HG03039 (cell line): ENCODE measurements around the gene RPL22L1.
"Not testable (repeated sequence)": the region's sequence is repeated elsewhere in the genome, so short reads cannot be mapped to it uniquely, and the experiment has no call there.

Experiments used
- ATAC-seq: cut with Tn5 transposase; IDR thresholded peaks from one replicate; pipeline ENCODE4 v1.9.1; 2021; ENCODE audit warnings: mild to moderate bottlenecking, moderate library complexity; ENCODE audit not compliant: unreplicated experiment

The RPL22L1 gene

DNA sequence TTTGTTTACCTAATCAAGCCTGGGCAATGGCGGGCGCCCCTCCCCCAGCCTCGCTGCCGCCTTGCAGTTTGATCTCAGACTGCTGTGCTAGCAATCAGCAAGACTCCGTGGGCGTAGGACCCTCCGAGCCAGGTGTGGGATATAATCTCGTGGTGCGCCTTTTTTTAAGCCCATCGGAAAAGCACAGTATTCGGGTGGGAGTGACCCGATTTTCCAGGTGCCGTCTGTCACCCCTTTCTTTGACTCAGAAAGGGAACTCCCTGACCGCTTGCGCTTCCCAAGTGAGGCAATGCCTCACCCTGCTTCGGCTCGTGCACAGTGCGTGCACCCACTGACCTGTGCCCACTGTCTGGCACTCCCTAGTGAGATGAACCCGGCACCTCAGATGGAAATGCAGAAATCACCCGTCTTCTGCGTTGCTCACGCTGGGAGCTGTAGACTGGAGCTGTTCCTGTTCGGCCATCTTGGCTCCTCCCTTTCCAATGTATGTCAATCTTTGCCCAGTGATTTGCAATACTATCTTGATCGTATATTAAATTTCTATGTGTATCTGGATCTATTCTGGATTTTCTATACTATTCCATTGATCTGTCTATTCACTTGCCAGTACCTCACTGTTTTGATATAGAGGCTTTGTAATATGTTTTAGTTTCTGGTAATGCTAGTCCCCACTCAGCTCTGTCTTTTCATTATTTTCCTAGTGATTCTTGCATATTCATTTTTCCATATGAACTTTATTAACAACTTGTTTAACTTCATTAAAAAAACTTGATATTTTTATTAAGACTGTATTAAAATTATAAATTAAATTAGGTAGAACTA lies 14.3 kb upstream of the RPL22L1 start:
- ATAC-seq: not testable (repeated sequence)

DNA sequence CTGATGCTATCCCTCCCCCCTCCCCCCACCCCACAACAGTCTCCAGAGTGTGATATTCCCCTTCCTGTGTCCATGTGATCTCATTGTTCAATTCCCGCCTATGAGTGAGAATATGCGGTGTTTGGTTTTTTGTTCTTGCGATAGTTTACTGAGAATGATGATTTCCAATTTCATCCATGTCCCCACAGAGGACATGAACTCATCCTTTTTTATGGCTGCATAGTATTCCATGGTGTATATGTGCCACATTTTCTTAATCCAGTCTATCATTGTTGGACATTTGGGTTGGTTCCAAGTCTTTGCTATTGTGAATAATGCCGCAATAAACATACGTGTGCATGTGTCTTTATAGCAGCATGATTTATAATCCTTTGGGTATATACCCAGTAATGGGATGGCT lies 8.7 kb upstream of the RPL22L1 start:
- ATAC-seq: not testable (repeated sequence)

DNA sequence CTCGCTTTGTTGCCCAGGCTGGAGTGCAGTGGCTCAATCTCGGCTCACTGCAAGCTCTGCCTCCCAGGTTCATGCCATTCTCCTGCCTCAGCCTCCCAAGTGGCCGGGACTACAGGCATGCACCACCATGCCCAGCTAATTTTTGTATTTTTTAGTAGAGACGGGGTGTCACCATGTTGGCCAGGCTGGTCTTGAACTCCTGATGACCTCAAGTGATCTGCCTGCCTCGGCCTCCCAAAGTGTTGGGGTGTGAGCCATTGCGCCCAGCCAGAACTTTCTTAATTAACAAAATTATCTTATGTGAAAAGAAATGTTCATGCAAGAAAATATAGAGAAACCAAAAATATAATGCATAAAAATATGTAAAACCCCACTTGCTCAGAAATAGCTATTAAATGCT lies 7.3 kb upstream of the RPL22L1 start:
- not testable (repeated sequence) for ATAC-seq

DNA sequence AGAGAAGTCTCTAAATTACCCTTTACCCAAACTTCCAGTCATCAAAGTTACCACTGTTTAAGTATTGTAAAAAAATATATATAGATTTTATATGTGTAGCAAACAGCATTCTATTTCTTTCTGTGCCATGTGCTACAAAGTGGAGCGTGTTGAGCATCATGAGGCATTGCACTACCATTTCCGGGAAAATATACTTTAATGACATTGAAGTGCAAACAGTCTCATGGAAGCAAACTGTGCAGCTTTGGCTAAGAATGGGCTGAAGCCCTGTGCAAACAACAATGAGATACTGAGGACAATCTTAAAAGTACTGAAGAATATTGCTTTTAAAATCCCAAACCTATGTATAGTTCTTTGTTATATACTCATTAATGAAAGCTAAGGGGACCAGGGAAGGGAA lies 6.5 kb upstream of the RPL22L1 start:
- ATAC-seq: no peak

DNA sequence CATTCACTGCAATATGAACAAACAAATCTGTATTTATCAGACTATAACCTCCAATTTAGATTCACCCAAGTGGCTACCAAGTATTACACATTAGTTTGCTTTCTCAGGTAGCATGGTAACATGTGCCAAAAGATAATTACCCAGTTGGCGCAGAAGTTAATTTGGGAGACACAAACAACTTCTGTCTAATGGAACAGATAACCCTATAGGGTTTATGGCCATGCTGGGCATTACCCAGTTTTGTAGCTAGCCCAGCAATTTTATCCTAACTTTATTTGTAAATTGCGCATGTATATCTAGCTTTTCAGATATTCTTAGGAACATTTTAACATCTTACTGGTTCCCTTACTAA lies 780 bp downstream of the RPL22L1 start:
- ATAC-seq: no peak

GRCh38 chr3:170868577-170869238 lies 1.3 kb downstream of the RPL22L1 start:
- ATAC-seq: no peak

DNA sequence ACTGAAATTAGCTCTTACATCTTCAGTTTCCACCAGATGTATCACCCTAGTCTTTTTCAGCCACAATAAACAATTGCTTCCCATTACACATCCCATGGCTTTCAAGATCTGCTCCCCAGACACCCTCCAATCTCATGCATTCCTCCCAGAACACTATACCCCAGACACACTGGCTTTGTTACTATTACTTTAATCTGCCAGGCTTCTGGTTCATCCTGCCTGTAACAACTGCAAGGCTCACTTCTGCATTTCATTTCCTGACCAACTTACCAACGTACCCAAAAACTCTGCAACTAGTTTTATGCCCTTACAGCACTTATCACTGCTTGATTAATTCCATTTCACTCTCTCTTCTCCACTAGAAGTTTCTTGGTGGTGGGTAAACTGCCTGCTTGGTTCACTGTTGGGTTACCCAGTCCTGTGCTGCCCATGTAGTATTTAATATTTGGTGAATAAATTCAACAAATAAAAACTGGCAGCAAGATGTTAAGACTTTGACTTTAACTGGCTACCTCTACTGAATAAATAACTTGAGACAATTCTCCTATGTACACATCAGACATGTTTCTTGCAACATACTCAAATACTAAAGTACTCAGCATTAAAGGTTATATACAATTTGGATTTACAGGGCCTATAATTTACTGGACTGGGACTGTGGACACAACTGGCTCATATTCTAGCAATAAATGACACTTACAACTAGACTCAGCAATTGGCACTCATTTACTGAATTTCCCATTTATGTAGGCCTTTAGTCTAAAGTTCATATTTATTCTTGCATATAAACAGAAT lies 2.7 kb downstream of the RPL22L1 start:
- no peak for ATAC-seq

DNA sequence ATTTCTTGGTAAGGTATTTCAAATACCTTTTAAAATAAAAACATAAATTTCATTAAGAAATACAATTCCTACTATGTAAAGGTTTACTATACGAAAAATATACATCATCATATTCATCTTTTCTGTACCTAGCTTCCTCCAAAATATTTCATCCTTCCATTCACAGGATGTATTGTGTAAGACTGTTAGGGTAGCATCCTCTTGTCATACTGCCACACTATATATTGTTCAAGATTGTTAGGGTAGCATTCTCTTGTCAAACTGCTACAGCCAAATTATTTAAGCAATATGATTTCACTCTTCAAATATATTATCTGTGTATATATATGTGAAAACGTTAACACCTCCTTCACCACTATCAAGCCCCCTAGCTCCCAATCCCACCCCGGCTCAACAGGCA lies 3.5 kb downstream of the RPL22L1 start:
- ATAC-seq: no peak

- ATAC-seq: no peak
Observed at GRCh38 chr3:170865209-170866094, 4.5 kb downstream of the RPL22L1 start.

- ATAC-seq: no peak
Observed at GRCh38 chr3:170864525-170865208, 5.3 kb downstream of the RPL22L1 start.

DNA sequence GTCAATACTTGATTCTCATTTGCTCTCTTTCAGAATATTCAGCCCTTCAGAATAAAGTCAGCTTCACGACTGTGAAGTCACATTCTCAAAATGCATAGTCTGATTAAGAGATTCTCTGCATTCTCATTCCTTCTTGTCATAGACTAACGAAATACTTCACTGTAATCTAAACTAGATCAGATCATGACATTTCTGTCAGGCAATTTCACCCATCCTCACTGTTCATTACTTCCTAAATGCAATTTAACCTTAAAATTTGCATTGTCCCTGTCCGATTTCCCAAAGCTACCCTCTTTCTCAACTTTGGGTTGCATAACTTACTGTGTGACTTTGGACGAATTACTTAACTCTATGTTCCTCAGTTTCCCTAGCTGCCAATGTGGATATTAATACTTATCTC lies 6.2 kb downstream of the RPL22L1 start:
- ATAC-seq: no peak

GRCh38 chr3:170862618-170863374 lies 7.2 kb downstream of the RPL22L1 start:
- no peak for ATAC-seq

GRCh38 chr3:170858599-170858998 lies 11.4 kb downstream of the RPL22L1 start:
- no peak for ATAC-seq

DNA sequence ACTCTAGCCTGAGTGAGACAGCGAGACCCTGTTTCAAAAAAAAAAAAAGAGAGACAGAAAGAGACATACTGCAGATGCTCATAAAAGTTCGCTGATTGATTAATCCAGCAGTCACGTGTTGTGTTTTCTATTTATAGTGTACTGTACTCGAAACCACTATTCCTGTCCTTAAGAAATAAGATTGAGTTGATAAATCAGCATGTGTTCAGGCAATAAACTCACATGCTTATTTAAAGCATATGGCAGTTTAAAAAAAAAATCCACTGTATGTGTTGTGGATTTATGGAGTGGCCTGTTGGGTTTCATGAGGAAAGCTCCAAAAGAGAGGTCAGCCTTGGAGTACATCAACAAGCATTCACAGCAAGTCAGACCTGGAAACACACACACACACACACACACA lies 17.7 kb downstream of the RPL22L1 start:
- no peak for ATAC-seq

DNA sequence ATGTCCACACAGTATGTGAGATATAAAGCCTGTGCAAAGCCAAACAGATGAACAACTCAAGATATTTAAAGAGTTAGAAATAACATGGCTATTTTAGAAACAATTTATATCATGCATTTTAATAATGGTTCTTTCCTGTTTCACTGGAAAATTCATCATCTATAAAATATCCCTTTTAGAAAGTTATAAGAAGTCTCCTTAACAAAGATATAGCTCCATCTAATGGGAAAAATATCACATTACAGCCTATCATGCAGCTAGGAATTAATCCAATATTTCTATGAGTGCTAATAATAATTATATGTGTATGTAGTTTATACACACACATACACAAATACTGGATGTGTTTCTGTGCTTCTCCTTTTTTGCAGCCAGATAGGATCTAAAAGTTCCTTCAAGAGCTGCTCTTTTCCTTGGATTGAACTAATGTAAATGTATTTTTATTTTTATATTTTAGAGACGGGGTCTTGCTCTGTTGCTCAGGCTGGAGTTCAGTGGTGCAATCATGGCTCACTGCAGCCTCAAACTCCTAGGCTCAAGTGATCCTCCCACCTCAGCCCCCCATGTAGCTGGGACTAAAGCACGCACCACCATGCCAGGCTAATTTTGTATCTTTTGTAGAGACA lies 21.6 kb downstream of the RPL22L1 start:
- no peak for ATAC-seq

GRCh38 chr3:170844377-170844776 lies 25.6 kb downstream of the RPL22L1 start:
- ATAC-seq: no peak

GRCh38 chr3:170840291-170840859 lies 29.6 kb downstream of the RPL22L1 start:
- no peak for ATAC-seq

DNA sequence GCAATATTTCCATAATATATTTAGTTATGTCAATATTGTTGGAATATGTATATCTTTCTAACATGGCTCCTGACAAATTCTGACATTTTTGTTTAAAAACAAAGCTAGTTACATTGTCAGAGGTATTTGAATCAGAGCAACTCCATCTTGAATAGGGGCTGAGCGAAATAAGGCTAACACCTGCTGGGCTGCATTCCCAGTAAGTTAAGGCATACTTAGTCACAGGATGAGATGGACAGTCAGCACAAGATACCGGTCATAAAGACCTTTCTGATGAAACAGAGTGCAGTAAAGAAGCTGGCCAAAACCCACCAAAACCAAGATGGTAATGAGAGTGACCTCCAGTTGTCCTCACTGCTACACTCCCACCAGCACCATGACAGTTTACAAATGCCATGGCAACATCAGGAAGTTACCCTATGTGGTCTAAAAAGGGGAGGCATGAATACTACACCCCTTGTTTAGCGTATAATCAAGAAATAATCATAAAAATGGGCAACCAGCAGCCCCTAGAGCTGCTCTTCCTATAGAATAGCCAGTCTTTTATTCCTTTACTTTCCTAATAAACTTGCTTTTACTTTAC lies 30.4 kb downstream of the RPL22L1 start:
- ATAC-seq: no peak
